Coronary artery (tissue), 2 donors: ENCODE data around the gene DLST.

Source experiments
- DNase-seq: peaks from one replicate; pipeline ENCODE4 v3.0.0-alpha.2; 2017; ENCODE audit warnings: low spot score
- H3K27ac ChIP-seq, 2 donors: fragments of 200-600 bp; sonication (generic); one replicate each; pipeline ENCODE4 v1.5.1; 2016 to 2019
- H3K4me3 ChIP-seq: fragments of 200-600 bp; sonication (generic); 2 replicates; pipeline ENCODE4 v1.5.1; 2016; ENCODE audit warnings: mild to moderate bottlenecking, moderate library complexity
- TF ChIP-seq, protein P1 (sequence below): fragments of 200-600 bp; sonication (generic); IDR thresholded peaks from one replicate; pipeline ENCODE4 v1.5.1; 2019; ENCODE audit warnings: antibody characterized with exemption

Gene DLST

GRCh38 chr14:74840603-74841030 is 41.1 kb upstream of the DLST start:
- no peak overlapping the region for H3K4me3 ChIP-seq
- DNase-seq, result no peak
- TF ChIP-seq, protein P1, sequence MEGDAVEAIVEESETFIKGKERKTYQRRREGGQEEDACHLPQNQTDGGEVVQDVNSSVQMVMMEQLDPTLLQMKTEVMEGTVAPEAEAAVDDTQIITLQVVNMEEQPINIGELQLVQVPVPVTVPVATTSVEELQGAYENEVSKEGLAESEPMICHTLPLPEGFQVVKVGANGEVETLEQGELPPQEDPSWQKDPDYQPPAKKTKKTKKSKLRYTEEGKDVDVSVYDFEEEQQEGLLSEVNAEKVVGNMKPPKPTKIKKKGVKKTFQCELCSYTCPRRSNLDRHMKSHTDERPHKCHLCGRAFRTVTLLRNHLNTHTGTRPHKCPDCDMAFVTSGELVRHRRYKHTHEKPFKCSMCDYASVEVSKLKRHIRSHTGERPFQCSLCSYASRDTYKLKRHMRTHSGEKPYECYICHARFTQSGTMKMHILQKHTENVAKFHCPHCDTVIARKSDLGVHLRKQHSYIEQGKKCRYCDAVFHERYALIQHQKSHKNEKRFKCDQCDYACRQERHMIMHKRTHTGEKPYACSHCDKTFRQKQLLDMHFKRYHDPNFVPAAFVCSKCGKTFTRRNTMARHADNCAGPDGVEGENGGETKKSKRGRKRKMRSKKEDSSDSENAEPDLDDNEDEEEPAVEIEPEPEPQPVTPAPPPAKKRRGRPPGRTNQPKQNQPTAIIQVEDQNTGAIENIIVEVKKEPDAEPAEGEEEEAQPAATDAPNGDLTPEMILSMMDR, result no peak
- no peak overlapping the region for H3K27ac ChIP-seq

GRCh38 chr14:74841230-74842207 is 40.2 kb upstream of the DLST start:
- no peak for DNase-seq
- Histone ChIP-seq H3K27ac (no peak overlapping the region), H3K4me3 (no peak overlapping the region)
- TF ChIP-seq, protein P1, result no peak

- DNase-seq, result no peak
- no peak overlapping the region for H3K27ac ChIP-seq
Measured at GRCh38 chr14:74843653-74844052, 38.1 kb upstream of the DLST start.

DNA sequence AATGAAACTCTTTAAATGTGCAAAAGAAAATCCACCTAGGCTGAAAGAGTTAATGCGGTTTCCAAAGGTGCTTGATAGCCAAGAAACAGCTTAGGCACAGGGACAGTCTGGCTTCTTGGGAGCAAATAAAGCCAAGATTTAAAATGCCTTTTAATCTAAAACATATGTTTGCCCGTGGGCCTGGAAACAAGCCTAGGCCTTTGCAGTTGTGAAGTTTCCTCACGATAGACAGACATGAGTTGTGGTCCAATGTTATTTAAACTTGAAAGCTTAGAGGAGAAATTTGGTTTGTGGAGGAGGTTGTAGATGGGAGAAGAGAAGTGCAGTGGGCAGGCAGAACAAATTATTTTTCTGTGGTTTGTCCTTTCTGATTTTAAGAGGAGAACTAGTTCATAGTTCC is 35.5 kb upstream of the DLST start:
- no peak overlapping the region for H3K4me3 ChIP-seq
- TF ChIP-seq, protein P1, result no peak
- no peak for DNase-seq
- H3K27ac ChIP-seq, result no peak overlapping the region

More at GRCh38 chr14:74843653-74844052, 38.1 kb upstream of the DLST start:
- H3K4me3 ChIP-seq, result no peak overlapping the region
- TF ChIP-seq, protein P1, result no peak

- TF ChIP-seq, protein P1, result no peak
- Histone ChIP-seq H3K27ac (no peak overlapping the region), H3K4me3 (no peak overlapping the region)
- DNase-seq, result no peak
Measured at GRCh38 chr14:74846968-74847665, 34.6 kb upstream of the DLST start.

- Histone ChIP-seq H3K4me3 (no peak overlapping the region), H3K27ac (no peak overlapping the region)
- DNase-seq, result no peak
- TF ChIP-seq, protein P1, result no peak
Measured at GRCh38 chr14:74848768-74849167, 32.9 kb upstream of the DLST start.
